Measurements from ENCODE around the gene PPOX.

PPOX gene

DNA sequence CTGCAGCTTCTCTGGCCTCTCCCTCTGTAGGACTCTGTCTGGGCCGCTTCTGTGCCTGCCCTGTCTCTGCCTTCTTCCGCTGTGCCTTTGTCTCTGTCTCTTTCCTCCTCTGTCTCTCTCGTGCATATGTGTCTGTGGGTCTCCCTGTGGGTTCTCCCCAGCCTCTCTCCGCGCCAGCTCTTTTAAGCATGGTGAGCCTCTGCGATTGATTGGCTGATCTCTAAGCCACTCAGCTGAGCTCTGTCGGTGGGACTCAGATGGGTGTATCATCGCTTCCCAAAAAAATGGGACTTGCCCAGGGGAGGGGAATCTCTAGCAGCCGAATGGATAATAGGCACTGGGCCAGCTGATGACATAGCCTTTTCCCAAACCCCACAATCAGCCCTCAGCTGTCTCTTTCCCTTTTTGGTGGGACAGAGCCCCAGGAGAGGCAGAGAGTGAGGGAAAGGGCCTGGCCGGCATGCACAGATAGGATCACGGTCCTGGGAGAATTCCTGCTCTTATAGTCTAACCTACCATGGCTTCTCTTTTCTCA is 32.7 kb downstream of the PPOX start, which contains the start of gene ADAMTS4:
Gene ADAMTS4, minus strand, starts transcription at position 158 of the 535 bp plus-strand sequence. CDS start 427 bp downstream, outside the sequence.
- DNase-seq: no peak

DNA sequence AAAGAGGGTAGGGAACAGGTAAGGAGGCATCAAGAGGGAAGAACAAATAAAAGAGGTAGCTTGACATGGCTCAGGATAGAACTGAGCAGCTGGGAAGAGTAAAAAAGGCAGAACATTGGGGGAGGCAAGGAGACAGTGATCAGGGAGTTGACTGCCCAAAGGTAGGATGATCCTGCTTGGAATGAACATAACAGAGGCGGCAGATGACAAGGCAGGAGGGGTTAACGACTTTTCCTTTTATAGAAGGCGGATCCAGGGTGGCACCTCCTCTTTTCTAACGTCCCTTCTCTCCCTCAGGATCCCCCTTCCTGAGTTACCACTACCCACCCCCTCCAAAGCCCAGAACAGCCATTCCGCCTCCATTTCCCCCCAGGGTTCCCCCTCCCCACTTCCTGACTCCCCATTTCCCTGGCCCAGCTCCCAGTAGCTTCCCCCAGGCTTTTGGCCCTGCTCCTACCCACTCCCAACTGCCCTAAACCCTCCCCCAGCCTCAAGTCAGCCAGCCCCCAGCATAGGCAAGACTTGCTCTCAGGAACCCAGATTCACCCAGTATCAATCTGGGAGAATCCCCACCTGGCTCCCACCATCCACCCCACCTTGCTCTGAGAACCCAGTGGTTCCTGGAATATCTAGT is 33.4 kb downstream of the PPOX start:
- no peak for DNase-seq

DNA sequence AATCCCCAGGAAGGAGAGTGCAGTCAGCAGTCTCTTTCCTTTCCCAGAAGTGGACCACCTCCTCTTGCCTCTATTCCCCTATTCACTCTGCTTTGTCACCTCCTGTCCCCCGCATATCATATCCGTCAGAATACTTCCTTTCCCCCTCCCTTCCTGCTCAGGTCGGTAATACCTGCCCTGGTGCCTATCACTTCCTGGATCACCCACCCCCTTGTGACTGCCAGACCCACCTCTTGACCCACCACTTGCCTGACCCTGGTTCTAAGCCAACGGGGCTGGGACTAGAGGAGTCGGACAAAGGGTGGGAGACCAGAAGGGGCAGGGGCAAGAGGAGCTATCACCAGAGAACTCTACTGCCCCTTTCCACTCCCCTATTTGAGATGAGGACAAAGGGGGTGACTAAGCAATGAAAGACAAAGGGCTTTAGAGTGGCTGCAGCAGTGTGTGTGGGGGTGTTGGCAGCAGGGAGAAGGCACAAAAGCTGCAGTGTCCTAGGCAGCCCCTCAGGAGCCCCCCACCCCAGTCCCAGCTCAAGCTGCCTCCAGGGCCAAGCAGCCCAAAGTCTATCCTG is 34.3 kb downstream of the PPOX start:
- no peak for DNase-seq

DNA sequence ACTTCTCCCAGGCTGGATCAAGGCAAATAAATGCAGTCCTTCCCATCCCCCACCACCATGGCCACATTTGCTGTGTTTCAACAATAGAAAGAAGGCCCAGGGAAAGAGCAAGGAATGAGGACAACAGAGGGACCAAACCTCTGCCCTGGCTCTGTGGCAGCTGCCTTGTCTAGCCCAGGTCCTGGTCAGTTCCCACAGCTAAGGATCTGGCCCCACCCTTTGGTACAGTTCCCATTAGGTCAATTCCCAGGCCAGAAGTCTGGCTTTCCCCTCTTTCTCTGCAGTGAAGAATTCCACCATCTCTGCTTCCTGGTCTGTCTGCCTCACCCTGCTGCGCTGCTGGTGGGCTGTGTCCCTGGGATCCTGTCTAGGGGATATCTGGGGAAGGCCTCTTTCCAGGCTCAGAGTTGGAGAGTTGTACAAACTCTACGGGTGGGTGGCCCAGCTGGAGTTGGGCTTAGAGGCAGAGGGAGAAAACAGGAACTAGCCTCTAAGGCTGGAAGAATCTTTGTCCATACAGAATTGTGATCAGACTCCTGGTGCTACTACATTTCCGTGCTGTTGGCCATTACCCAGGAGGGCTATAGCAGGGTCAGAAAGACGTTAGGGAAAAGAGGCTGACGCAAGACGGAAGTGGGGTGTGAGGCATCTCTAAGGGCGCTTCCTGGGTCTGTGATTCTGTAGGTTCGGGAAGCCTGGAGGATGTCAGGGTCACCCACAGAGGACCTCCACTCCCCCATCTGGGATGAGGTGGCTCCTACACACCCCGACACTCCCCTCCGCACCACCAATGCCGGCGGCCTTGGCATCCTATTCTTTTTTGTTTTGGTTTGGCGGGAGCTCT is 35.0 kb downstream of the PPOX start:
- DNase-seq: no peak

DNA sequence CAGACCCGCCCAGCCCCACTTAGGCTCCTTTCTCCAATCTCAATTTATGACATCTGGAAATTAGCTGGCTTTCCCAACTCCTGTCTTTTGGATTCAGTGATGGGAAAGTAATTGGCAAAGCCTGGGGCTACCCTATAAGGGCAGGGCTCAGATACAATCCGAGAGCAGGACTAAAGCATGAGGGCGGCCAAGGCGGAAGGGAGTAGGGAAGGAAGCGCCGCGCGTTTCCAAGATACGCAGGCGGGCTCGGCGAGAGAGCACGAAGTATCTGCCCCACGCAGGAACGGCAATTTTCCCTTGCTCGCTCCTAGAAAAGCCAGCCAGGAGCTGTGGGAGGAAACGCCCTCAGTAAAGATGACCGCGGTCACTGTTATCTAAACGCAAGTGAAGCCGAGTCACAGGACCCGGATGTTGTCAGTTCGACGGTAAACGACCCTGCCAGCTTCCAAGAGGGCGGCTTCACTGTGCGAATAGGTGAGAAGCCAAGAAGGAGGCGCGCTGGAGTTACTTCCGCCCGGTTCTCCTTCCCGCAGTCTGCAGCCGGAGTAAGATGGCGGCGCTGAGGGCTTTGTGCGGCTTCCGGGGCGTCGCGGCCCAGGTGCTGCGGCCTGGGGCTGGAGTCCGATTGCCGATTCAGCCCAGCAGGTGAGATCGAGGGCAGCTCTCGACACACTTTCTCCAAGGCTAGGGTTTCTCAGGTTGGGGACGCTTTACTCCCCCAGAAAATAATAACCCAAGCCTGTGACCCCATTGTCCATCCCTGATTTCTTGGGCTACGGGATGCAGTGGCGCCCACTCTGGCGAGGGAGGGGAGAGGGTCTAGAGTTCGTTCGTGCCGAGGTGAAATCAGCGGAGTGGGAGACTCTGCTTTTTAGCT is 35.8 kb downstream of the PPOX start, which contains the start of gene NDUFS2:
Gene NDUFS2, plus strand, starts transcription at position 532 of the 877 bp plus-strand sequence. Its CDS starts 19 bp downstream, at position 551.
- DNase-seq: peak; percentile 97

DNA sequence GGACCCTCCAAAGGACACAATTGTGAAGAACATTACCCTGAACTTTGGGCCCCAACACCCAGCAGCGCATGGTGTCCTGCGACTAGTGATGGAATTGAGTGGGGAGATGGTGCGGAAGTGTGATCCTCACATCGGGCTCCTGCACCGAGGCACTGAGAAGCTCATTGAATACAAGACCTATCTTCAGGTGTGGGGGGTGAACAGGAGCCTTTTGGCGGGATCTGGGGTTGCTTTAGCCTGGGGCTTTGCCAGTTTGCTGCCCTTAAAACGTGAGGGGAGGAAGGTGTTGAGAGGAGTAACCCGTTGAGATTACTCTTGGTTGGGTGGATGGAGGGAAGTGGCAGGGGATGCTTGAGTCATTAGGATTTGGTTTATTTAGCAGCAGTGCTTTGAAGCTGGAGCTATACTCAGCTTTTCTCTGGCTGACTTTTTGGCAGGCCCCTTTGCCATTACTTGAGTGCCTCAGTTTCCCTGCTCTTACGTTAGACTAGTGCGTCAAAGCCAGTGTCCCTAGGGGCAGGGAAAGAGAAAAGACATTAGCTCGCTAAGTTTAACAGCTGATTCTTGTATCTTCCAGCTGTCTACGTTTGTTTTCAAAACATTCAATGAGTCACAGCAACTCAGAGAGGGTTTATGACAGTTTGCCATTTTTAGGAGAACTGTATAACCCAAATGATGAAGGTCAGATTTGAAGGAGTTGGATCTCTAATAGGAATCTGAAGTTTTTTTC is 40.4 kb downstream of the PPOX start:
- DNase-seq: no peak

DNA sequence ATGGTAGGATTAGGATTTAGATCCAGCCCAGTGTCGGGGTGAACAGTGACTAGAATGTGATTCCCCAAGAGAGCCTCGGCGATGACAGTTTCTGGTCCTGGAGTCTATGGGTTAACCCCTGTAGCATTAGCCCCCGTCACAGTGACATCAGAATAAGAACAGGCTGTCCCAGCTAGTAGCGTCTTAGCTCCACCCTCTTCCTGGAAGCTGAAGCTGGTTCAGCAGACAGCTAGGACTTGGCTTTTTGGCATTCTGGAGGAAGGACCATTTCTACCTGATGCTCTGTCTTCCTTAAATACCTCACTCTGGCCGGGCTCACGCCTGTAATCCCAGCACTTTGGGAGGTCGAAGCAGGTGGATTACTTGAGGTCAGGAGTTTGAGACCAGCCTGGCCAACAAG is 40.9 kb downstream of the PPOX start:
- no peak for DNase-seq

DNA sequence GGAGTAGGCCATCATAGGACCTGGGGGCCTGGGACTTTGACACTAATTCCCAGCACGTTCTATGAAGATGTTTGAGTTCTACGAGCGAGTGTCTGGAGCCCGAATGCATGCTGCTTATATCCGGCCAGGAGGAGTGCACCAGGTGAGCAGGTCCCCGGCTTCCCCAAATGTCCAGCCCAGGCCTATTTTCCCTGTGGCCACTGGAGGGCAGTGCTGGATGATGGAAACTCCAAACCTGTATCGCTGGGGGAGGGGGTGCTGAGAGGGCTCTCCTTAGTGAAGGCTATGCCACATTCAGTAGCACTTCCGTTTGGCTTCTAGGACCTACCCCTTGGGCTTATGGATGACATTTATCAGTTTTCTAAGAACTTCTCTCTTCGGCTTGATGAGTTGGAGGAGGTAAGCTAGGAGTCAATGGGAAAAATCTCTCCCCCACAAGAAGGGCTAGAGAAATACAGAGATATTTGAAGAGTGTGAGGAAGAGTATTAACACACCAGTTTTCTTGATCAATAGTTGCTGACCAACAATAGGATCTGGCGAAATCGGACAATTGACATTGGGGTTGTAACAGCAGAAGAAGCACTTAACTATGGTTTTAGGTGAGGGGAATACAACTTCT is 43.7 kb downstream of the PPOX start:
- peak; percentile 79 to 80 for DNase-seq

DNA sequence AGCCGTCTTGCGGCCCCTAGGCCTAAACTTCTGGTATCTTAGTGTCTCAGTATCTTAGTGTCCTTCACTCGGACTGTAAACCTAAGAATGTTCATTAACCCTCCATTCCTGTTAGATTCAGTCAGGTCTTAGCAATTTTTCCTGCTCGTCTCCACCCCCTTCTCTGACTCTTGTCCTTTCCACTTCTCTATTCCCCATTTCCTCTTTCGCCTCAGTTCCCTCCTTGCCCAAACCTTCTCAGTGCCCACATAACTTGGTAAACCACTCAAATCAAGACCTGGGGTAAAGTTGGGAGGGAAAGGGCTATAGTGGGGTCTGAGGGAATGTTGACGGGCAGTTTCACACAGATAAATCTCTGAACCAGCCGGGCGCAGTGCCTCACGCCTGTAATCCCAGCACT is 48.1 kb downstream of the PPOX start:
- no peak for DNase-seq

DNA sequence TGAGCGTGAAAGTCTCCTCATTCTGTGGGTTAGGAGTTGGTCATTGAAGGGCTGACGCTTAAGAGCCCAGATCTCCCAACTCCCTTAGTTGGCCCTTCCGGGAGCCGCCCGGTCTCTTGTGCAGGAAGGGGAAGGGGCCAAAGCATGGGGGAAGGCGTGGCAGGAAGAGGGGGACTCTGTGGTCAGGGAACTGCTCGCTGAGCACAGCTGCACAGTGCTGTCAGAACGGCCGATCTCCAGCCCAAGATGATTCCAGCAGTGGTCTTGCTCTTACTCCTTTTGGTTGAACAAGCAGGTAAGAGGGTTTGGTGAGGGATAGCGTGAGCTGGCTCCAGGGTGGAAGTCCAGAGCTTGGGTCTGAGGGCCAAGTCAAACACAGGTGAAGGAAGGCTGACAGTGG is 48.9 kb downstream of the PPOX start, which contains the start of gene FCER1G:
Gene FCER1G, plus strand, starts transcription at position 220 of the 400 bp plus-strand sequence. Its CDS starts 27 bp downstream, at position 247.
- DNase-seq: peak in 1 of 2 donors; percentile 74

DNA sequence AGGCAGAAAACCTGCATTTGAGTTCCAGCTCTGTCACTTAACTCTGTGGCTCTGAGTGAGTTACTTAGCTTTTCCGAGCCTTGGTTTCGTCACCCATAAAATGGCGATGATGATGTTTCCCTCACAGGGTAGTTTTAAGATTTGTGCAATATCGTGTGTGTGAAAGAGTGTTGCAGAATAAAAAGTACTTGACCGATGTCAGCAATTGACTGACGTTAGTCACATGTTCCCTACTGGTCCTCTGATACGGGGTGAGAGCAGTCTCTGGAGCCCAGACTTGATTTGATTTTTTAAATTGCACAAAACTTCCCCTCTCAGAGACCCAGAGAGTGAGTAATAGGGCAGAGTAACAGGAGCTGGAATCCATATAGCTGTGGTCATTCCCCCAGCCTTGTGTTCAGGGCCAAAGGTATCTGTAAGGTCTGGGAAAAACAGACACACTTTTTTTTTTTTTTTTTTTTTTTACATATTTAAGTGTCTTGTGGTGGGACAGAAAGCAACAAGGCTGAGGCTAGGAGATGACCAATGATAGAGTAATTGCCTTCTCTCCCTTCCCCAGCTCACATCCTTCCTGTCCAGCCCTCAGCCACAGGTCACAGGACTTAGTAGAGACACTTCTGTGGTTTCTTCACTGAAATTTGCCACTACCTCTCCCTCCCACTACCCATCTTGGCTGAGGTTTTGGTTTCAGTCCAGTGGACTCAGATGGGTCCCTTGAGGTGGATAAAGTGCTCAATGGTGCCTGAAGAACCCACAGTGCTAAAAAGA is 50.9 kb downstream of the PPOX start:
- DNase-seq: peak; percentile 20 to 64

DNA sequence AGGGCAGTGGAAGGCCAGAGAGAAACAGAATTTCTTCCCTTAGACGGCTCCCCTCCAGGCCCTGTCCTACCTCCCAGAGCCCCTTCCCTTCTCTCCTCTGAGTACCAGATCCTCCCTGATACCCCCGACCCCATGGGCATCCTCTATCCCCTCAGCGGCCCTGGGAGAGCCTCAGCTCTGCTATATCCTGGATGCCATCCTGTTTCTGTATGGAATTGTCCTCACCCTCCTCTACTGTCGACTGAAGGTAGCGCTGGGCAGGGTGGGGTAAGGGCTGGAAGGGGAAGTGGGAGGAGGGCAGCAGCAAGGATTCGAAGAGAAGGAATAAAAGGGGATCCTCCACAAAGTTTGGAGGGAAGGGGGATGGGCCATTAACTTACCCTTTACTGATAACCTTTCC is 51.6 kb downstream of the PPOX start:
- DNase-seq: no peak

DNA sequence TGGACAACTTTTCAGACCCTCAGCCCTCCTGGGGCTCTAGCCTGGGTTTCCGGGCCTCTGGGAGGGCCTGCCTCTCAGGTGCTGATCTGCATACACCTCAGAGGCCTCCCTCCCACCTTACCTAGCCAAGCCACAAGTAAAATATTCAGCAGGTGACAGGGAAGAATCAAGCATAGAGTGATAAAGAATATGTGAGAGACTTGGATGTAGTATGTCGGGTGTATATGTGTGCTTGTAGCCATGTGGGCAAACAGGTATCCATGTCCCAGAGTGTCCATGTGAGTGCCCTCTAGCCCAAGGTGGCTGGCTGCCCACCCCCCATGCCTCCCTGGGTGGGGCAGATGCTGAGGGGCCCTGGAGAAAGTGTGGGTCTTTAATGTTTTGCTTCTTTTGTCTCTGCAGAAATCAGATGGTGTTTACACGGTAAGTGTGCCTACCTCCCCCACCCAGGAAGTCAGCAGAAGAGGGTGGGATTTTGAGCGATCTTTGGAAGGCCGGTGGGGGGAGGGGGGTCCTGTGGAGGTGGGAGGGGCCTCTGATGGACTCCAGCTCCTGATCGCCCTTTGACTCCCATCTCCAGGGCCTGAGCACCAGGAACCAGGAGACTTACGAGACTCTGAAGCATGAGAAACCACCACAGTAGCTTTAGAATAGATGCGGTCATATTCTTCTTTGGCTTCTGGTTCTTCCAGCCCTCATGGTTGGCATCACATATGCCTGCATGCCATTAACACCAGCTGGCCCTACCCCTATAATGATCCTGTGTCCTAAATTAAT is 52.3 kb downstream of the PPOX start:
- no peak for DNase-seq

DNA sequence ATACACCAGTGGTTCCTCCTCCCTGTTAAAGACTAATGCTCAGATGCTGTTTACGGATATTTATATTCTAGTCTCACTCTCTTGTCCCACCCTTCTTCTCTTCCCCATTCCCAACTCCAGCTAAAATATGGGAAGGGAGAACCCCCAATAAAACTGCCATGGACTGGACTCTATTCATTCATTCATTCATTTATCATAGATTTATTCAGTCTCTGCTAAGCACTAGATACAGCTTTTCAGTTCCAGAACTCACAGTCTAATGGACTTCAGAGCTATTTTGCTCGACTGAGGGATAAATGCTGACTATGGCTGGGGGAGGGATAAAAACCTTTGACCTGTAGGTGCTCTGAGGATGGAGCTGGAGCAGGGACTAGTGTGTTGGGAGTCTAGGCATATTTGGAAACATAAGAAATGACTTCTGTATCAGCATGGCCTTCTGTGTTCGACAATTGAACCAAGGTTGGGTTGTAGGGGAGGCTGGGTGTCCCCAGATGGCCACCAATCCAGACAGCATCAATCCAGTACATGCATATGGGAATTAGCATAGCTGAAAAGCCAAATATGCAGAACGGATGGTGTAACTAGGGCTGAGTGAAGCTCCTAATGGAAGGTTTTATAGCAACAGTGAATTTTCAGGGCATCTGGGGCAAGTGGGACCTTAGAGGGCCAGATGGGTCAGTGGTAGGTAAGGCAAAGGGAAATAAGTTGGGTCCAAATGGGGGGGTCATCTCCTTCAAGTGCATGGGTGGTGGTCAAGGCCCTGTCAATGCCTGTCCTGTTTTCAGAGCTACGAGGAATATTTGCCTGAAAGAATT is 53.1 kb downstream of the PPOX start:
- no peak for DNase-seq

DNA sequence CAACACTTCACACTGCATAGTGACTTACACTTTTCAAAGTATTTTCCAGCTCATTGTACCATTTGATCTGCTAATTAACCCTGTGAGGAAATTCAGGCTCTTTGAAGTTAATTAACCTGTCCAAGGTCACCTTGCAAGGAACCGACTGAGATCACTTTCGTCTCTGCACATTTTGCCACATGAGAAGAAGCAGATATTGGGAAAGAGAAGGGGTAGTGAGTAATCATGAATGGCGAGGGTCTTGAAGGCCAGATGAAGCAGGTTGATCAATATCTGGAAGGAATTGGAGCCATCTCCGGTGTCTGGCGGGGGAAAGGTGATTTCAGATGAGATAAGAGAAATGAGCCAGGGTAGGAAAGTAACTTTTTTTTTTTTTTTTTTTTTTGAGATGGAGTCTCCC is 53.8 kb downstream of the PPOX start:
- no peak for DNase-seq

Measured in CD4-positive, alpha-beta T cell treated with Interleukin-1 beta for 1 hour (primary cell).